Uterus (tissue), 2 donors: ENCODE data around the gene CELF4.

Experiments
- CTCF ChIP-seq, 4 experiments: fragments of 200-600 bp in 2 of 4; fragments of 450-650 bp in 2 of 4; sonication (generic) in 2 of 4; IDR thresholded peaks; one replicate each; pipeline ENCODE4 v1.5.1; 2016 to 2019; ENCODE audit warnings: antibody characterized with exemption in 4 of 4, mild to moderate bottlenecking in 2 of 4, moderate library complexity in 1 of 4
- POLR2A ChIP-seq, 2 donors: fragments of 450-650 bp; IDR thresholded peaks; one replicate each; pipeline ENCODE4 v1.6.1; 2016; ENCODE audit warnings: antibody characterized with exemption in 2 of 2, mild to moderate bottlenecking in 1 of 2, moderate library complexity in 1 of 2

GRCh38 chr18:37435150-37435867, 130.3 kb downstream of the CELF4 start:
- TF ChIP-seq CTCF (IDR thresholded peaks at IDR 0.05) (no peak), POLR2A (IDR thresholded peaks at IDR 0.05) (no peak)
